C4-2B (cell line): ENCODE results near the gene ABCB11.

Experiments
- H3K27ac ChIP-seq: fragments of 450-650 bp; 2 replicates; pipeline ENCODE4 v1.5.1; 2017
- CTCF ChIP-seq: fragments of 450-650 bp; conservative IDR thresholded peaks from 2 replicates; pipeline ENCODE4 v1.5.1; 2017; ENCODE audit warnings: mild to moderate bottlenecking
- ZFX ChIP-seq: fragments of 450-650 bp; IDR thresholded peaks from 2 replicates; pipeline ENCODE4 v1.6.1; 2017

ABCB11 gene

DNA sequence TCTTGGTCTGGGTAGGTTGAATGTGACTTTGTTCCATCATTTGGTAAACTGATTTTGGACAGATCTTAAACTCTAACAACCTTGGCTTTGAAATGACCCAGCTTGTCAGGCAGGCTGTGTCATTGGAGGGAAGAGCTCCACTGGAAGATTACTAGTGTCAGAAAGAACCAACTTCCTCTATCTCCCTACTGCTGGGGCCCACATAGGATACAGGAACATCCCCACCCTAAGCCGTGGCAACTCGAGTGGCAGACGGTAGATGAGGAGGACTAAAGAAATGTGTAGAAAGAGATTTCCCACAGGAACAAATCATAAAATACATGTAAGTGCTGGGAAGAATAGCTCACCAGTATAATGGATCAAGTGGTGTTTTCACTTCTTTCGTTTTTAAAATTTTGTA, 134.3 kb downstream of the ABCB11 start:
- TF ChIP-seq ZFX (no peak), CTCF (no peak)
- no peak overlapping the region for H3K27ac ChIP-seq

- H3K27ac ChIP-seq, result no peak overlapping the region
Measured at GRCh38 chr2:168895771-168896170, 135.4 kb downstream of the ABCB11 start.

DNA sequence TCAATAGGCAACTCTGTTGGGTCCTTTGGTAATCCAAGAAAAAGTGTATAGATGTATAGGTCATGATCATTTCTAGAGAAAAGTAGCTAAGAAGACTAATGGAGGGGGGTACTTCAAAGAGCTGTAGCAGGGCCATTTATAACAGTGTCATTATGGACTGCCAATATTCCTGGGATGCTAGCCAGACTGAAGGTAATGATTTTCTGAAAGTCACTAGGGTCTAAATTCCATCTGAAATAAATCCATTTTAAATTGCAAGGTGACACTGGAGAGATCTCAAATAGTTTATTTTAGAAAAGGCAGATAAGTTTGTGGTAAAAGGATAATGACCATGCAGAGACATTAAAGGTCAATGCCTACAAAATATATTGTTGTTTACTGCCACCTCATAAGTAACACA, 136.4 kb downstream of the ABCB11 start:
- TF ChIP-seq ZFX (no peak), CTCF (no peak)
- H3K27ac ChIP-seq, result no peak overlapping the region

More at GRCh38 chr2:168895771-168896170, 135.4 kb downstream of the ABCB11 start:
- no peak for TF ChIP-seq CTCF
- no peak for TF ChIP-seq ZFX

DNA sequence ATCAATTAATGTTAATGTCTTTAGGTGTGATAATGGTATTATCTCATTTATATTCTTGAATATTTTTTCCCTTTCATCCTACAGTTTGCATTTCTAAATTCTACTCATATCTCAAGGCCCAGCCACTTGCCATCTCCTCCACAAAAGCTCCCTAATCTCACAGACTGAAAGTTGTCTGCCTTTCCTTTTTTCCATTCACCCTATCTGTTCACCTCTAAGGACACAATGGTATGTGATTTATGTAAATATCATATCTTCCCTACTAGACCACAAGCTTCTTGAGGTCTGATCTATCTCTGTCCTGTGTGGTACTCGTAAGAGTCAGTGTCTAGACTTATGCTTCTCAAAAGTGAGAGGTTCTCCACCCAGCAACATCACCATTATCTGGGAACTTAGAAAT, 137.0 kb downstream of the ABCB11 start:
- H3K27ac ChIP-seq, result no peak overlapping the region
- TF ChIP-seq CTCF, result no peak
- TF ChIP-seq ZFX, result no peak

- no peak for TF ChIP-seq CTCF
- TF ChIP-seq ZFX, result no peak
- H3K27ac ChIP-seq, result no peak overlapping the region
Measured at GRCh38 chr2:168892327-168892726, 138.8 kb downstream of the ABCB11 start.

- H3K27ac ChIP-seq, result peak within 1 kb of the TSS; percentile 77
- TF ChIP-seq CTCF (no peak), ZFX (peak; percentile 55)
Measured at GRCh38 chr2:168890006-168890782, 140.9 kb downstream of the ABCB11 start, which contains the start of gene SPC25. Gene SPC25 (minus strand): TSS chr2:168890430. CDS start chr2:168889519, 911 bp downstream.

GRCh38 chr2:168889635-168890005, 141.5 kb downstream of the ABCB11 start:
- H3K27ac ChIP-seq, result peak overlapping the region; percentile 77
- TF ChIP-seq ZFX, result no peak
- no peak for TF ChIP-seq CTCF
